ENCODE measurements around the gene COX11. TPM values are rescaled to one million over a fixed set of nuclear protein-coding genes. Genes with fewer than 3 reads are reported as not detected.

The COX11 gene
- total RNA-seq, 2 donors from 2014 or later, result 52.6 to 61.7 TPM

- Histone ChIP-seq H3K27me3 (replicated peaks; ENCODE audit: insufficient read depth) (no peaks in the 10 kb centered on the region), H3K4me1 (ENCODE audit: control insufficient read depth in 1 of 2, low read depth in 2 of 2) (no peaks in the 10 kb centered on the region), H3K4me3 (no peak overlapping the region), H3K27ac (no peak overlapping the region), H3K9me3 (peaks cover 7% of the 10 kb centered on the region), H3K36me3 (peaks cover 41% of the 10 kb centered on the region)
- no peak for ATAC-seq (ENCODE audit: insufficient number of reproducible peaks, low FRiP score, low read depth)
- DNase-seq (ENCODE audit: low spot score), result no peak
- TF ChIP-seq, protein P1, sequence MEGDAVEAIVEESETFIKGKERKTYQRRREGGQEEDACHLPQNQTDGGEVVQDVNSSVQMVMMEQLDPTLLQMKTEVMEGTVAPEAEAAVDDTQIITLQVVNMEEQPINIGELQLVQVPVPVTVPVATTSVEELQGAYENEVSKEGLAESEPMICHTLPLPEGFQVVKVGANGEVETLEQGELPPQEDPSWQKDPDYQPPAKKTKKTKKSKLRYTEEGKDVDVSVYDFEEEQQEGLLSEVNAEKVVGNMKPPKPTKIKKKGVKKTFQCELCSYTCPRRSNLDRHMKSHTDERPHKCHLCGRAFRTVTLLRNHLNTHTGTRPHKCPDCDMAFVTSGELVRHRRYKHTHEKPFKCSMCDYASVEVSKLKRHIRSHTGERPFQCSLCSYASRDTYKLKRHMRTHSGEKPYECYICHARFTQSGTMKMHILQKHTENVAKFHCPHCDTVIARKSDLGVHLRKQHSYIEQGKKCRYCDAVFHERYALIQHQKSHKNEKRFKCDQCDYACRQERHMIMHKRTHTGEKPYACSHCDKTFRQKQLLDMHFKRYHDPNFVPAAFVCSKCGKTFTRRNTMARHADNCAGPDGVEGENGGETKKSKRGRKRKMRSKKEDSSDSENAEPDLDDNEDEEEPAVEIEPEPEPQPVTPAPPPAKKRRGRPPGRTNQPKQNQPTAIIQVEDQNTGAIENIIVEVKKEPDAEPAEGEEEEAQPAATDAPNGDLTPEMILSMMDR (IDR thresholded peaks at IDR 0.05), result no peak
Observed at GRCh38 chr17:54916721-54917120, 51.7 kb downstream of the COX11 start.

Other genes starting within 250 kb of the COX11 start
- gene TOM1L1, start 67.8 kb downstream of the COX11 start, total RNA-seq, result 10 to 100 TPM; 42.9 to 62.3 TPM
- 10 to 100 TPM; 12.7 to 31.4 TPM for gene STXBP4, start 111 bp upstream of the COX11 start, total RNA-seq